H1 (cell line): Measurements from ENCODE around the gene KRT37. TPM values are rescaled to one million over a fixed set of nuclear protein-coding genes. Genes with fewer than 3 reads are reported as not detected.

Experiments
- GABPA ChIP-seq: IDR thresholded peaks from 2 replicates; pipeline ENCODE4 v1.6.1; 2011; ENCODE audit warnings: mild to moderate bottlenecking, low read length, moderate library complexity, borderline replicate concordance; ENCODE audit not compliant: insufficient read depth
- SRF ChIP-seq: IDR thresholded peaks from 2 replicates; pipeline ENCODE4 v1.6.1; 2011; ENCODE audit warnings: mild to moderate bottlenecking, low read depth, low read length, moderate library complexity
- YY1 ChIP-seq: IDR thresholded peaks from 2 replicates; pipeline ENCODE4 v1.6.1; 2011; ENCODE audit warnings: low read depth, mild to moderate bottlenecking, low read length
- polyA plus RNA-seq, 7 experiments: library from polyadenylated mRNA; depleted of rRNA in 3 of 7; stranded (reverse) in 5 of 7; unstranded in 2 of 7; fragments of >200 nt in 5 of 7; fragments of 200-250 nt in 2 of 7; gene quantifications; 1 replicate in 5 of 7; 2 replicates in 1 of 7; 4 replicates in 1 of 7; pipeline versions ENCODE4 v1.2.1 to v1.2.3, GENCODE V29; 2011 to 2013; ENCODE audit warnings: missing spikeins in 2 of 7, mixed read lengths in 2 of 7
- total RNA-seq: library from RNA; stranded (reverse); fragmentation: NEBNext Ultra II Directional; extraction: Animal tissue kit (Norgen Biotek cat#: 25700); gene quantifications from 2 replicates; pipeline ENCODE4 v1.2.1, GENCODE V29; 2021
- TF ChIP-seq, protein P1 (sequence below): fragments of 300-600 bp; sonication (generic); IDR thresholded peaks from 2 replicates; pipeline ENCODE4 v1.7.1; 2012; ENCODE audit warnings: low read length, moderate library complexity, mild to moderate bottlenecking, inconsistent platforms; ENCODE audit not compliant: insufficient replicate concordance
- TF ChIP-seq, protein P2 (sequence below): IDR thresholded peaks from 2 replicates; pipeline ENCODE4 v1.6.1; 2011; ENCODE audit warnings: low read depth, mild to moderate bottlenecking, low read length; ENCODE audit not compliant: insufficient read depth
- TF ChIP-seq, protein P3 (sequence below): IDR thresholded peaks from 2 replicates; pipeline ENCODE4 v1.6.1; 2011; ENCODE audit warnings: low read length, improper control_type of control experiment

Gene KRT37
- total and polyA plus RNA-seq, 2 of the 8 experiments (the other 6 are each of a cell fraction or from before 2014, with no cell fraction given): not detected

DNA sequence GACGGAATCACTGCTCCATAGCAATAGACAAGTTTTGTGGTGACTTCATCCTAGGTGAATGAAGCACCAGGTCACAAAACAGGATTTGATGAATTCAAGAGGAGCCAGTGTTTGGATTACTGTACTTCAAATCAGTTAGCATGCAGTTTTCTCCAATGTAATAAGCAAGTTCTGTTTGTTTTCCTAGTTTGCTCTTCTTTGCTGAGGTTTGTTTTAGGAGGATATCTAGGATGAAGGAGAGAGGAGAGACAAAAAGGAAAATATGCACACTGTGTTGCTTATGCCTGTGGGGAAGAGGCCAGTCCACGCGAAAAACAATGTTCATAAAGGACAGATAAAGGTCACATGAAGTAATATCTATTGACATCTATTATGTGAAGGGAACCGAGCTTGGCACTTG is 9.0 kb downstream of the KRT37 start (continued):
- TF ChIP-seq, protein P1, sequence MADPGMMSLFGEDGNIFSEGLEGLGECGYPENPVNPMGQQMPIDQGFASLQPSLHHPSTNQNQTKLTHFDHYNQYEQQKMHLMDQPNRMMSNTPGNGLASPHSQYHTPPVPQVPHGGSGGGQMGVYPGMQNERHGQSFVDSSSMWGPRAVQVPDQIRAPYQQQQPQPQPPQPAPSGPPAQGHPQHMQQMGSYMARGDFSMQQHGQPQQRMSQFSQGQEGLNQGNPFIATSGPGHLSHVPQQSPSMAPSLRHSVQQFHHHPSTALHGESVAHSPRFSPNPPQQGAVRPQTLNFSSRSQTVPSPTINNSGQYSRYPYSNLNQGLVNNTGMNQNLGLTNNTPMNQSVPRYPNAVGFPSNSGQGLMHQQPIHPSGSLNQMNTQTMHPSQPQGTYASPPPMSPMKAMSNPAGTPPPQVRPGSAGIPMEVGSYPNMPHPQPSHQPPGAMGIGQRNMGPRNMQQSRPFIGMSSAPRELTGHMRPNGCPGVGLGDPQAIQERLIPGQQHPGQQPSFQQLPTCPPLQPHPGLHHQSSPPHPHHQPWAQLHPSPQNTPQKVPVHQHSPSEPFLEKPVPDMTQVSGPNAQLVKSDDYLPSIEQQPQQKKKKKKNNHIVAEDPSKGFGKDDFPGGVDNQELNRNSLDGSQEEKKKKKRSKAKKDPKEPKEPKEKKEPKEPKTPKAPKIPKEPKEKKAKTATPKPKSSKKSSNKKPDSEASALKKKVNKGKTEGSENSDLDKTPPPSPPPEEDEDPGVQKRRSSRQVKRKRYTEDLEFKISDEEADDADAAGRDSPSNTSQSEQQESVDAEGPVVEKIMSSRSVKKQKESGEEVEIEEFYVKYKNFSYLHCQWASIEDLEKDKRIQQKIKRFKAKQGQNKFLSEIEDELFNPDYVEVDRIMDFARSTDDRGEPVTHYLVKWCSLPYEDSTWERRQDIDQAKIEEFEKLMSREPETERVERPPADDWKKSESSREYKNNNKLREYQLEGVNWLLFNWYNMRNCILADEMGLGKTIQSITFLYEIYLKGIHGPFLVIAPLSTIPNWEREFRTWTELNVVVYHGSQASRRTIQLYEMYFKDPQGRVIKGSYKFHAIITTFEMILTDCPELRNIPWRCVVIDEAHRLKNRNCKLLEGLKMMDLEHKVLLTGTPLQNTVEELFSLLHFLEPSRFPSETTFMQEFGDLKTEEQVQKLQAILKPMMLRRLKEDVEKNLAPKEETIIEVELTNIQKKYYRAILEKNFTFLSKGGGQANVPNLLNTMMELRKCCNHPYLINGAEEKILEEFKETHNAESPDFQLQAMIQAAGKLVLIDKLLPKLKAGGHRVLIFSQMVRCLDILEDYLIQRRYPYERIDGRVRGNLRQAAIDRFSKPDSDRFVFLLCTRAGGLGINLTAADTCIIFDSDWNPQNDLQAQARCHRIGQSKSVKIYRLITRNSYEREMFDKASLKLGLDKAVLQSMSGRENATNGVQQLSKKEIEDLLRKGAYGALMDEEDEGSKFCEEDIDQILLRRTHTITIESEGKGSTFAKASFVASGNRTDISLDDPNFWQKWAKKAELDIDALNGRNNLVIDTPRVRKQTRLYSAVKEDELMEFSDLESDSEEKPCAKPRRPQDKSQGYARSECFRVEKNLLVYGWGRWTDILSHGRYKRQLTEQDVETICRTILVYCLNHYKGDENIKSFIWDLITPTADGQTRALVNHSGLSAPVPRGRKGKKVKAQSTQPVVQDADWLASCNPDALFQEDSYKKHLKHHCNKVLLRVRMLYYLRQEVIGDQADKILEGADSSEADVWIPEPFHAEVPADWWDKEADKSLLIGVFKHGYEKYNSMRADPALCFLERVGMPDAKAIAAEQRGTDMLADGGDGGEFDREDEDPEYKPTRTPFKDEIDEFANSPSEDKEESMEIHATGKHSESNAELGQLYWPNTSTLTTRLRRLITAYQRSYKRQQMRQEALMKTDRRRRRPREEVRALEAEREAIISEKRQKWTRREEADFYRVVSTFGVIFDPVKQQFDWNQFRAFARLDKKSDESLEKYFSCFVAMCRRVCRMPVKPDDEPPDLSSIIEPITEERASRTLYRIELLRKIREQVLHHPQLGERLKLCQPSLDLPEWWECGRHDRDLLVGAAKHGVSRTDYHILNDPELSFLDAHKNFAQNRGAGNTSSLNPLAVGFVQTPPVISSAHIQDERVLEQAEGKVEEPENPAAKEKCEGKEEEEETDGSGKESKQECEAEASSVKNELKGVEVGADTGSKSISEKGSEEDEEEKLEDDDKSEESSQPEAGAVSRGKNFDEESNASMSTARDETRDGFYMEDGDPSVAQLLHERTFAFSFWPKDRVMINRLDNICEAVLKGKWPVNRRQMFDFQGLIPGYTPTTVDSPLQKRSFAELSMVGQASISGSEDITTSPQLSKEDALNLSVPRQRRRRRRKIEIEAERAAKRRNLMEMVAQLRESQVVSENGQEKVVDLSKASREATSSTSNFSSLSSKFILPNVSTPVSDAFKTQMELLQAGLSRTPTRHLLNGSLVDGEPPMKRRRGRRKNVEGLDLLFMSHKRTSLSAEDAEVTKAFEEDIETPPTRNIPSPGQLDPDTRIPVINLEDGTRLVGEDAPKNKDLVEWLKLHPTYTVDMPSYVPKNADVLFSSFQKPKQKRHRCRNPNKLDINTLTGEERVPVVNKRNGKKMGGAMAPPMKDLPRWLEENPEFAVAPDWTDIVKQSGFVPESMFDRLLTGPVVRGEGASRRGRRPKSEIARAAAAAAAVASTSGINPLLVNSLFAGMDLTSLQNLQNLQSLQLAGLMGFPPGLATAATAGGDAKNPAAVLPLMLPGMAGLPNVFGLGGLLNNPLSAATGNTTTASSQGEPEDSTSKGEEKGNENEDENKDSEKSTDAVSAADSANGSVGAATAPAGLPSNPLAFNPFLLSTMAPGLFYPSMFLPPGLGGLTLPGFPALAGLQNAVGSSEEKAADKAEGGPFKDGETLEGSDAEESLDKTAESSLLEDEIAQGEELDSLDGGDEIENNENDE: no peak
- TF ChIP-seq YY1 (no peak), SRF (no peak), GABPA (no peak)
- TF ChIP-seq, protein P2, sequence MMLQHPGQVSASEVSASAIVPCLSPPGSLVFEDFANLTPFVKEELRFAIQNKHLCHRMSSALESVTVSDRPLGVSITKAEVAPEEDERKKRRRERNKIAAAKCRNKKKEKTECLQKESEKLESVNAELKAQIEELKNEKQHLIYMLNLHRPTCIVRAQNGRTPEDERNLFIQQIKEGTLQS: no peak
- TF ChIP-seq, protein P3, sequence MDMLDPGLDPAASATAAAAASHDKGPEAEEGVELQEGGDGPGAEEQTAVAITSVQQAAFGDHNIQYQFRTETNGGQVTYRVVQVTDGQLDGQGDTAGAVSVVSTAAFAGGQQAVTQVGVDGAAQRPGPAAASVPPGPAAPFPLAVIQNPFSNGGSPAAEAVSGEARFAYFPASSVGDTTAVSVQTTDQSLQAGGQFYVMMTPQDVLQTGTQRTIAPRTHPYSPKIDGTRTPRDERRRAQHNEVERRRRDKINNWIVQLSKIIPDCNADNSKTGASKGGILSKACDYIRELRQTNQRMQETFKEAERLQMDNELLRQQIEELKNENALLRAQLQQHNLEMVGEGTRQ: no peak
